Hematopoietic multipotent progenitor cell treated with erythropoietin and hydrocortisone succinate and interleukin-3 and kit ligand, for 15 days (in vitro differentiated cells): ENCODE results near the gene SMAD7.

Experiments
- DNase-seq: peaks from one replicate; pipeline ENCODE4 v3.0.0-alpha.2; 2015; ENCODE audit warnings: low spot score

SMAD7 gene

DNA sequence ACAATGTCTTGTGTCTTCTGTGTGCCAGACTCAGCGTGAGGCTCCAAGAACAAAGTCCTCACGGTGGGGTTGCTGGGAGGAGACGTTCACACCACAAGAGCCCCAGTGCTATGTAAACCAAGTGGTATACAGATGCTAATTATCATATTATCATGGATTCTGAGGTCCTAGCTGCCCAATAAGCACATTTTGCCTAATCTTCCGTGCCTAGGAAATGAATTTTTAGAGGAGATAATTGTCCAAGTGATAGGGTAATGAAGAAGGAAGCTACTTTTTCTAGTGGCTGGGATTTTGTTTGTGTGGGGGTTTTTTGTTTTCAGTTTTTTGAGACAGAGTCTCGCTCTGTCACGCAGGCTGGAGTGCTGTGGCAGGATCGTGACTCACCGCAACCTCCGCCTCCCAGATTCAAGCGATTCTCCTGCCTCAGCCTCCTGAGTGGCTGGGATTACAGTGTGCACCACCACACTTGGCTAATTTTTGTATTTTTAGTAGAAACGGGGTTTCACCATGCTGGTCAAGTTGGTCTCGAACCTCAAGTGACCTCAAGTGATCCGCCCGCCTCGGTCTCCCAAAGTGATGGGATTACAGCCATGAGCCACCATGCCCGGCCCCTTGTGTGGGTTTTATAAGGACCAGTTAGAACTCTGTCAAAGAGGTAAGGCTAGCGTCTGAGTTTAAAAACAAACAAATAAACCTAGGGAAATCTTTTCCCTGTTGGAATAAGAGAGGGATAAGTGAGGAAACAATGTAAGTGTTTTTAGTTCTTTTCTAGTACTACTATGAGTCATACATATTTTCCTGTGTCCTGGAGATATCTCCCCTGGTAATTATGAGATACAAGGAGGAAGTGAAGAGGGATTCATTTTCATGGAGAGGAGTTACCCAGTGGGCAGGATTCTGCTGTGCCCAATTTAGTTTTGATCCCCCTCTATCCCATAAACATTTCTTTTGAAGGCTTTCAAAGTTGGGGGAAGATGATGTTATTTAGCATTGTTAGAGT lies 9.5 kb upstream of the SMAD7 start:
- no peak for DNase-seq

DNA sequence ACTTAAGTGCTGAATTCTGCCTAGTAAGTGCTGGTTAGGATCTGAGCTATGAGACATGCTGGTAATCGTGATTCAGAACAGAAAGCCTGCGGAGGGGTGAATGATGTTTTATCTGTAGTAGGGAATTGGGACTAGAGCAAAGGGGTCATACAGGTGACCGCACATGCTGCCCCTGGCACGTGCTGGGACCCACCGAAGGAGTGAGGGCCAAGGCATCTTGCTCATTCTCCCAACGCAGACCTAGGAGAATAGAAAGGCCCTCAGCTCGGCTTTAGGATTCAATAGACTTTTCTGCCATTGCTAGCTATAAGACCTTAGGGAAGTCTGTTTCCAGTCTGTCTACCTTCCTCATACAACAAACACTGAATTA lies 8.8 kb upstream of the SMAD7 start:
- no peak for DNase-seq

DNA sequence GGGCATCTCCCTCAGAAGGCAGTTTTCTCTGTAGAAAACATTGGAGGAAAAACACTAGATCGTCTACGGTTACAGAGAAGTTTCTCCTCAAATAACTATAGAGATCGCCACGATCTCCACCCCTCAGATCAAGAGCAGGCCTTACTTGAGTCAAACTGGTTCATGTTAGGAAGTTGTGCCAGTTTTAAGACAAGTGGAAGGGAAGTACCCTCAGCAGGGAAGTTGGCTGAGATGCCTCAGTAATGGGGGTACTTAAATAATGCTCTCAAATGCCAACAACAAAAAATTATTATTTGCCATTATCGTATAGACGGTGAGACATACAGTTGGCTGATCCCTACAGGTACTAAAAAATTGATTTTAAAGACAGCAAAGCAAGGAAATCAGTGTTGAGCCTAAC lies 8.2 kb upstream of the SMAD7 start:
- no peak for DNase-seq

DNA sequence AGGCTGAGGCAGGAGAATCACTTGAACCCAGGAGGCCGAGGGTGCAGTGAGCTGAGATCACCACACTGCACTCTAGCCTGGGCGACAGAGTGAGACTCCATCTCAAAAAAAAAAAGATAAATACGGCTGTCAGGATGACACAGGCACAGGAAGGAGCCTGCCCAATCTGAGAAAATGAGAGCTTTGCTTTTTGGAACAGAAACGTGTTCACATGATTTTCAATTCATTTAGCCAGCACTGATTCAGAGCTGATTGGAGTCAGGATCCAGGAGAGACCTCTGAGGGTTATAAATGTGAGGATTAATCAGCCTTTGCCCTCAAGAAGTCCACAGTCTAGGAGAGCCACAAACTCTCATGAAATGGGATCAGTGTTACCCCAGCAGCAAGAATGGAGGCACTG lies 6.9 kb upstream of the SMAD7 start:
- no peak for DNase-seq

DNA sequence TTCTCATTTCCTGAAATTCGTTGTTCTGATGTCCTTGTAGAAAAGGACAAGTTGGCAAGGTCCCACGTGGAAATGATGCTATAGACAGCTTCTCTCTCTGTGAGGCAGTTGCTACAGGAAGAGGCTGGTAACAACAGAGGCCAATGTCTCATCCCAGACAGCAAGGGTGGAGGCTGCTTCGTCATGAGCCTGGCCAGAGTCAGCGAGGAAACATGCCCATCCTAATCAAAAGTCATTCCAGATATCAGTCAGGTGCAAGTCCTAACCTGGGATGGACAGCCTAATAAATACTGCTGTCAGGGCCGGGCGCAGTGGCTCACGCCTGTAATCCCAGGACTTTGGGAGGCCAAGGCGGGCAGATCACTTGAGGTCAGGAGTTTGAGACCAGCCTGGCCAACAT lies 6.4 kb upstream of the SMAD7 start:
- DNase-seq: no peak

DNA sequence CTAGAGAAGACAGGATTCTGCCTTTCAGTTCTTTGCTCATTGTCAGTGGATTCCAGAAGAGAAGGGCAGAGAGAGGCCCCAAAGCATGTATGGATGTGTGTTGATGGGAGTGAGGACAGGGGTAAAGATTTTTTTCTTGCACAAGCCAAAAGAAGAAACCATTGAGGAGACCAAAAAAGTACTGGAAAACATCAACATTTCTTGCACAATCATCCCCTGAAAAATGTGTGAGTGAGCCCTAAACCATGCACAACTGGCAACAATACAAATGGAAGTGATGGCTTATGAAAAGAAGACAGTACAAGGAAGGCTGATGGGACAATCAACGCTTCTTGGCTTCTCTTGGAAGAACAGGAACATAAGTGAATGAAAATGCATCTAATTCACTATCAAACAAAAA lies 5.6 kb upstream of the SMAD7 start:
- DNase-seq: no peak

DNA sequence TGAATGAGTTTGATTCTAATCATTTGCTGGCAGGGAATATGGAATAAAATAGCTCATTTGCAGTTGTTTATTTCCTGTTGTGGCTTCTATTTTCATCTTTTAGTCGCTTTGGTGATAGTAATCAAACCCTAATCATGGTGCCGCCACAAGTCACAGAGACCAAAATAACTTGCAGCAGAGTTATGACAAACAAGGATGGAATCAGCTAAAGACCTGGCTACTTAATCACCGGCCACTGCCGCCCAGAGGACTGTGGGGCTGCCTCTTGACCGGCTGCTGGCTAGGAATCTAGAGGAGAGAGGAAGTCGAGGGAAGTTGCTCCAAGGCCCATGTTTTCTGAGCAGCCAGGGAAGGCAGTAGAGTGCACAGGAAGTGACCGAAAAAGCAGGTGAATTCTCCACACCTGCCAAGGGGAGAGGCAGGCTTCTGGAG lies 5.1 kb upstream of the SMAD7 start:
- DNase-seq: no peak

DNA sequence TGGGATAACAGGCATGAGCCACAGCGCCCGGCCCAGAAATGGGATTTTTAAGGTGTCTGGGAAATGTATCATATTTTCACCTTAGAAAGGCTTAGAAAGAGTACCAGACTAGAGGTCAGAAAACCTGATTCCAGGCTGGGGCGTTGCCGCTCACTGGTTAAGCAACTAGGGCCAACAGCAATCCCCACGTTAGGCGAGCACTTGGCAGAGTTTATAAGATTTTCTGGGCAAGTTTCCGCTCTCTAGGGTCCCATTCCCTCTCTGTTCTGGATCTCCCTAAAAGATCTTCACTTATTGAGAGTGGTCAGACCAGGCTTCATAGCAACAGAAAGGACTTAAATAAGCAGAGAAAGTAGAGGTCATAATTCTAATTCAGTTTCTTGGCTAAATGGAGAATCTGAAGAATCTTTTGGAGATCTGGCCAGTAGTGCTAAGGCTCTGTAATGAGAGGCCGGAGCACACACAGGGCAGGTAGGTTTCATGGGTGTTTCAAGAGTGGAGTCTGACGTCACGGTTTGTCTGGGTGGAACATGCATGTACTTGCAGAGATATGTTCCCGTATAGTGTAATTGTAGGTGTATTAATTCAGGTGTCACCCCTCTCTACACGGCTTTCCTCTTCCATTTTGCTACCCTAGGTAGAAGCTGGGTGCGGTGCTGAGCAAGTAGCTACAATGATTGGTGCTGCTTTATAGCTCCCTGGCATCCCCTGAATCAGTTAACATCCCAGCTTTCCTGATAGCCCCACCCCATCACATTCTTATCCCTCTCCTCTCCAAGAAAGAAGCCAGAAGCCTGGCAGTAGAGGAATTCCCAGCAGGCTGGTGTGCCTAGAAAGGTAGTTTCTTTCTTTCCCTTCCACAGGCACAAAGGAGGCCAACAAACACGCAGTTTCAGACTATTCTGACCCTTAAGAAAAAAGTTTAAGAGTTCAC lies 4.4 kb upstream of the SMAD7 start:
- DNase-seq: no peak

DNA sequence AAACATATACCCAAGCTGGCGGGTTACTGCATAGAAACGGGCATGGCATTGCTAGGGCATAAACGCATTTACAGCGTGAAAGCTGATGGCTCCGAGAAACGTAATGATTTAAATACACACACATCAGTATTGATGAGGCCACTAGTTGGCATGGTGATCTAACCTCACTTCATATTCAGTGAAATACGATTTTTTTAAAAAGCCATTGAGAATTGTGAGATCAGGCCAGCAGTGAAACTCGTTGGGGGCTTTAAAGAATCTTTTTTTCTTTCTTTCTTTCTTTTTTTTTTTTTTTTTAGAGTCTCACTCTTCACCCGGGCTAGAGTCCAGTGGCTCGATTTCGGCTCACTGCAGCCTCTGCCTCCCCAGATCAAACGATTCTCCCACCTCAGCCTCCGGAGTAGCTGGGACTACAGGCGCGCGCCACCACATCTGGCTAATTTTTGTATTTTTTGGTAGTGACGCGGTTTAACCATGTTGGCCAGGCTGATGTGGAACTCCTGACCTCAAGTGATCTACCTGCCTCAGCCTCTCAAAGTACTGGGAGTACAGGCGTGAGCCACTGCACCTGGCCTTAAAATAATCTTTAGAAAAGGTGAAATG lies 2.4 kb upstream of the SMAD7 start:
- DNase-seq: no peak

DNA sequence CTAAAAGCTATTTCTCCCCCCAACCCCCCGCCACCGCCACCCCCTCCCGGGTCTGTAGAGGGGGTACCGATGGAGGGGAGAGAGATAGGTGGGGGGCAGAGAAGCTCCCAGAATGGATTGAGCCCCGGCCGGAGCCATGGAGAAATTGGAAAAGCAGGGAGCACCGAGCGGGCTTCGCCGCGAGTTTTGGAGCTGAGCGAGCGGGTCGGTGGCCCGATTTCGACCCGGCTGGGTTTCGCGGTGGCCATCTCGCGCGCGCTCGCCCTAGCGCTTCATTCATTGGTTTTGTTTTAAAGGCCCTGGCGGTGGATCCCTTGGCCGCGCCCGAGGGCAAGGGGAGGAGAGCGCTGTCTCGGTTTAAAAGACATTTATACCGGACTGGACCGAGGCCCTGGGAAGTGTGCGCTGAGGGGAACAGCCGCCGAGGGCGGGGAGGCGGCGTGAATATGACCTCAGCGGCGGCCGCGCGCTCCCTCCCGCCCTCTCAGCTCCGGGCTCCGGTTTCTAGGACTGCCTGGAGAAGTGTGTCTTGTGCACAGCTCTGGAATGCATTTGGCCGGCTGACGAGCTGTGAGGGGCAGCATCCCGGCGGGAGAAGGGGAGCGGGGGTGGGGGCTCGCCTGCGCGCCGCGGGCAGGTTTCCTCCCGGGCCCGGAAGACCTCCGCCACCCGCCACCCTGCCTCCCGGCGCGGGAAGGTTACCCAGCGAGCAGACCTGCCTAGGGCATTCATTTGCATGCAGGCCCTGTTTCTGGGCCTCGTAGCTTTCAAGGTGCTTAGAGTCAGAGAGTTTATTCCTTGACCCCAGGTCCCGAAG lies 1.7 kb upstream of the SMAD7 start:
- DNase-seq: no peak

DNA sequence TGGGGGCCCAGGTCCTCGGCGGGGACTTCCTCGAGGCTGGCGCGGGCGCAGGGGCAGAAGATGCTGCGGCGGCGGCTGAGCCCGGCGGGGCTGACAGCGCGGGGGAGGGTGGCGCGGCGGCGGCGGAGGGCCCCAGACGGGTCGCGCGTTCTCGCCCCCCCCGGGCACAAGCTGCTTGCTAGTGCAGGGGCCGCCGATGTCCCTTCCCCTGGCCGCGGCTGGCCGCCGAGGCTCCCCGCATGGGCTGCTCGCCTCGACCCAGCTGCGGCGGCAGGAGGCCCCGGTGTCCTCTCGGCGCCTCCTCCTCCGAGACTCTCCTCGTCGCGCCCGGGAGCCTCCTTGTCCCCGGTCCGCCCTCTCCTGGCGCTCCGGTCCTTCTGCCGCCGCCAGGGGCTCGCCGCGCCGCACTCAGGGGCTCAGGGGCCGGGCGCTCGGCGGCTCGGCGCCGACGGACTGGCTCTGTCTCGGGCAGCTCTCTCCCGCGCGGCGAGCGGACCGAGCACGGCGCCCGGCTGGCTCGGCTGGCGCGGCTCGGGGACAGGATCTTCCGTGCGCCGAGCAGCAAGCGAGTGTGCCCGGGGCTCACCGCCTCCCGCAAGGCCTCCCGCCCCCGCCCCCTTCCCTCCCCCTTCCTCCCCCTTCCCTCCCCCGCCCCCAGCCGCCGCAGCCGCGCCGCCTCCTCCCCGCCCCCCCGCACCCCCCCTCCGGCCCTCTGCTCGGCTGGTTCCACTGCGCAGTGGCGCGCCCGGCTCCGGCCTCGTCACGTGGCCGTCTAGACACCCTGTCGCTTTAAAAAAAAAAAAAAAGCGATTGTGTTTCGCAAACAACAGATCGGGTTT lies 902 bp upstream of the SMAD7 start:
- DNase-seq: no peak

DNA sequence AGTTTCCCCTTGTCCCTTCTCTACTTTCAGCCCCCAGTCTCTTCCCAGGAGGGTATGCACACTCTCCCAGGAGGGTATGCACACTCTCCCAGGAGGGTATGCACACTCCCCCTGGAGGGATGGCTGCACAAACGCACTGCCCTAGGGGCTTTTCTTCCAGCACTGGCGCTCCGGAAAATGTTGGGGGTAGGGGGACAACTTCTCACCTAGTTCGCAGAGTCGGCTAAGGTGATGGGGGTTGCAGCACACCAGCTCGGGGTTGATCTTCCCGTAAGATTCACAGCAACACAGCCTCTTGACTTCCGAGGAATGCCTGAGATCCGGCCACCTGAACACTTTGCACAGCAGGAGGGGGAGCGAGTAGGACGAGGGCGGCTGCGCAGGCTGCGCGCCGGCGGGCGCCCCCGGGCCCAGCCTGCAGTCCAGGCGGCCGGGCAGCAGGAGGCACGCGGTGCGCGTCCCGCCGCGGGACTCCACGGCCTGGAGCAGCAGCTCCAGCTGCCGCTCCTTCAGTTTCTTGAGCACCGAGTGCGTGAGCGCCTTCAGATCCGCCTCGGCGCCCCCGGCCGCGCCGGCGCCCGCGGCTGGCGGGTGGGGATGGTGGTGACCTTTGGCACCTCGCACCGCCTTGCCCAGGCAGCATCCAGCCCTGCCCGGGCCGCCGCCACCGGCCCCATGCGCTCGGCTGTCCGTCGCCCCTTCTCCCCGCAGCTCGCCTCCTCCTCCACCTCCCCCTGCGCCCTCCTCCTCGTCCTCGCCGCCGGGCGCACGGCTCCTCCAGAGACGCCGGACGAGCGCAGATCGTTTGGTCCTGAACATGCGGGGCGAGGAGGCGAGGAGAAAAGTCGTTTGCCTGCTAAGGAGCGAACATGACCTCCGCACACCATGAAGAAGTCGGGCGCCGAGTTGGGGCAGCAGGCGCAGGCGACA lies 894 bp downstream of the SMAD7 start:
- no peak for DNase-seq

DNA sequence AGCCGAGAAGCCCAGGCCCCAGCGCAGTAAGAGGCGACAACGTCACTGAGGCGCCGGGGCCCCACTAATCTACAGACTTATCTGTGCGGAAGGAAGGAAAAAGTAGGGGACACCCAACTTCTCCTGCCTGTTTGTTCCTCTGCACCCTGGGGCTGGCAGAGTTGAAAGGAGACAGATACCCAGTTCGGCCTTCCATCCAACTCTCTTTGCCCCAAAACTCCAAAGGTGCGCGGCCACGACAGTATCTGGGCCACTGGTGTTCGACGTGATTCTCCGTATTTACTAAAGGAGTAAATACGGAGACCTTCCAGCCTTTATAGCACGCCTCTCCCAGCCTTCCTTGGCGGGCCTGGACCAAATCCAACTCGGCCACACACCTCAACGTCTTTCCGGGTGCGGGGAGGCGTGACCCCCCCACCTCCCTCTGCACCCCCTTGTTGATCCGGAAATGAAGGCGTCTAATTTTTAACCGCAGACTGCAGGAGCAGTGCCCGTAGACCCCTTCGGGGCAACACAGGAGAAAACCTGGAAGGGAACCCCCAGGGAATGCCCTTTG lies 1.6 kb downstream of the SMAD7 start:
- no peak for DNase-seq

DNA sequence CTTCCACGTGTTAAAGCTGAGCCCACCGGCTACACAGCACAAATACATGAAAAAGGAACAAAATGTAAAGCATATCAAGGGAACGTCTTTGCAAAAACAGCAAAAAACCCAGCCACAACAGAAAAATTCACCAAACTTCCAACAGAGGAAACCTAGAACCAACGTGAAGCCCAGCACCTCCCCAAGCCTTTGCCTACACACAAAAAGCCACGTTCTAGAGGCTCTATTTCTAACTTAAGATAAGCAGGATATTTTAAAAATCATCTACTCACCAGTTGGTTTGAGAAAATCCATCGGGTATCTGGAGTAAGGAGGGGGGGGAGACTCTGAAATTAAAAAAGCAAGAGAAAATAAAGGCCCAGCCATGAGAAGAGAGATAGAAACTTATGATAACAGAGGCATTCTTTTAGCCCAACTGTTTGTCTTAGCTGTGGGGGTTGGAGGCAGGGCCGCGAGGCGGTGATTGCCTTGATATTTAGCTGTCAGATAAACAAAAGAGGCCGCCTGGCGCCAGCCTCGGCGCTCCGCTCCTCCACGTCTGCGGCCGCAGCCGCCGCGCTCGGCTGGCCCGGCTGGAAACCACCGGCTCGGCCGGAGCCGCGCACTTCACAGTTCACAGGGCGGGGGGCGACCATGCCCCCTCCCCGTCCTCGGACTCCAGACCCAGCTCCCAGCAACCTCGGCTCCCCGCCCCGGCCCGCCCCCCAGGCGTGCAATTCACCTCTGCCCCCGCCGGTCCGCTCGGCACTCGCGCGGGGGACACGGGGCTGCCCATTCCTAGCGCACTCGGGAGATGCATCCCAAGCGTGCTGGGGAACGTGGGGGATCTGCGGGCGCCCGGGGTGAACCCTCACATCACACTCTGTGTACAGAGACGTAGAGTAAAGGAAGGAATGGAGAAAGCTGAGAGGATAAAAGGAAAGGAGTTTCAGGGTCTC lies 2.4 kb downstream of the SMAD7 start:
- no peak for DNase-seq

DNA sequence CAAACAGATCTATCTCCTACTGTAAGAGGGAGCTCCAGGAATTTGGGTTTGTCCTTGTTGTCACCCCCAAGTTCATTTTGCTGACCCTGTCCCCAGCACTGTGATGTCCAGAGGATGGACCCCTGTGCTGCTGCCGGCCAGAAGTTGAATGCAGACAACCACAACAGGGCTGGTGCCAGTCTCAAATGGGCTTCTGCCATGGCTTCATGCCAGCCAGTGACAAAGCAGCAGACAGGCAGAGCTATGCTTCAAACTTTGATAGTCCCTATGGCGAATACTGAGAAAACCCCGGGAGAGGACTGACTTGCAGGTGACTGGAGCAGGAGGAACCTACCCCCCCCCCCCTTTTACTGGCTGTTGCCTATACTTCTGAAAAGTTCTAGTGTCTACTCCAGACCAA lies 3.2 kb downstream of the SMAD7 start:
- DNase-seq: no peak

DNA sequence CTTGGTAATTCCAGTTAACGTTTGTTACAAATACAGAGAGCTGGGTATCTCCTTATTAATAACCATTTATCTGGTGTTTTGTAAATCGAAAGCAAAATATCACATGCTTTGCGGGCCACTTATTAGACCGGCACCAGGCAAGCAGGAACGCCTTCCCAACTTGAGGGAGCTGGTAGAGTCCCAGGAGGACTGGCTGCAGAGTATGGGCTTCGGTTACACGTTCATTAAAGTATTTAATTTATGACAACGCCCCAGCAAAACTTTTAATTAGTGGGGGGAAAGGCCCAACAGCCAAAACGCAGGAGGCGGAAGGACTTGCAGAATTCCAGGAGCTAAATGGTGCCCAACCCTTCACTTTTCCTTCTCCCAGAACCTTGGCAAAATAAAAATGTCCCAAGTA lies 3.7 kb downstream of the SMAD7 start:
- DNase-seq: no peak

DNA sequence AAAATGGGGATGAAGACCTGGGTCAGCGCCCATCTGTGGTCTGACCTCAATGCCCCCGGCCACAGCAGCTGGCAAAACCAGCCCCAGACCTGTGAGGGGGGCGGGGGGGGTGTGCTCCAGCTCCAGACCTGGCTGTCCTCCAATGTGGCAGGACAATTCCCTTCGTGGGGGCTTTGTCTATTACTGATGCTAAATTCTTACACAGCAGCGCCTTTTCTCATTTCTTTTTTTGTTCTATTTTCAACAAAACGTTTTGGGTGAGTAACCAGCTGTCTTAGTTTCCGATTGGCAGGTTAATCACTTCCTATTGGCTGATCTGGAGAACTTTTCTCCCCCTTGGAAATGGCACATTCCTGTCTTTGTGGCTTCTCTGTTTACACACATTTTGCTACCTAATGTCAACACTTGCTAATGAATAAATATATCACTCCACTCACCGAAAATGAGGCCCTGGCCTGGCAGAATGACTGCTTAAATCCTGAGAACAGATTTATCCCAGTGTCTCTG lies 4.4 kb downstream of the SMAD7 start:
- no peak for DNase-seq

DNA sequence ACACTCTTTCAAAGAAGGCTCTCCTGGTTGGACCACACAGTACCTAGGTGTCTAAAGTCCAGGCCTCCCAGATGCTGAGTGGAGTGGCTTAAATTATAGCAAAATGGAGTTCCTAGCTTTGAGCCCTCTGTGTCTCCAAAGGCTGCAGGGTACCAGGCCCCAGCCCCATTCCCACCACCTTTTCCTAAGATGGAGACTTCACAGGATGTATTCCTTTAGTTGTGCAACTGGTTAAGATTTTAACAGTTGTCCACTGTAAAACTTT lies 4.9 kb downstream of the SMAD7 start:
- DNase-seq: no peak
